HEK293 (cell line): ENCODE measurements around the gene MED29.

Experiments
- MZF1 ChIP-seq: fragments of 450-650 bp; formaldehyde crosslinking; IDR thresholded peaks from 2 replicates; pipeline ENCODE4 v1.5.1; 2017; ENCODE audit warnings: missing biosample characterization, missing genetic modification characterization, borderline replicate concordance
- OSR2 ChIP-seq: fragments of 450-650 bp; formaldehyde crosslinking; IDR thresholded peaks from 2 replicates; pipeline ENCODE4 v1.5.1; 2016; ENCODE audit warnings: missing biosample characterization, missing genetic modification characterization
- PRDM2 ChIP-seq: fragments of 450-650 bp; formaldehyde crosslinking; IDR thresholded peaks from 2 replicates; pipeline ENCODE4 v1.5.1; 2016; ENCODE audit warnings: missing biosample characterization, missing genetic modification characterization, borderline replicate concordance
- SP7 ChIP-seq: fragments of 450-650 bp; formaldehyde crosslinking; IDR thresholded peaks from 2 replicates; pipeline ENCODE4 v1.5.1; 2016; ENCODE audit warnings: missing biosample characterization, missing genetic modification characterization
- YY2 ChIP-seq: fragments of 450-650 bp; formaldehyde crosslinking; IDR thresholded peaks from 2 replicates; pipeline ENCODE4 v1.5.1; 2016; ENCODE audit warnings: missing biosample characterization, missing genetic modification characterization
- ZBTB21 ChIP-seq: fragments of 450-650 bp; formaldehyde crosslinking; IDR thresholded peaks from 2 replicates; pipeline ENCODE4 v1.5.1; 2017; ENCODE audit warnings: missing biosample characterization, missing genetic modification characterization
- ZBTB7A ChIP-seq: fragments of 450-650 bp; formaldehyde crosslinking; IDR thresholded peaks from 2 replicates; pipeline ENCODE4 v1.5.1; 2016; ENCODE audit warnings: low read depth, missing biosample characterization, missing genetic modification characterization
- ZFP3 ChIP-seq: fragments of 450-650 bp; formaldehyde crosslinking; IDR thresholded peaks from 2 replicates; pipeline ENCODE4 v1.5.1; 2016; ENCODE audit warnings: low read depth, missing biosample characterization, missing genetic modification characterization
- ZNF132 ChIP-seq: fragments of 450-650 bp; formaldehyde crosslinking; IDR thresholded peaks from 2 replicates; pipeline ENCODE4 v1.5.1; 2017; ENCODE audit warnings: missing biosample characterization, missing genetic modification characterization, borderline replicate concordance
- ZNF169 ChIP-seq: fragments of 450-650 bp; formaldehyde crosslinking; IDR thresholded peaks from 2 replicates; pipeline ENCODE4 v1.5.1; 2016; ENCODE audit warnings: missing biosample characterization, missing genetic modification characterization
- ZNF19 ChIP-seq: fragments of 450-650 bp; formaldehyde crosslinking; IDR thresholded peaks from 2 replicates; pipeline ENCODE4; 2016; ENCODE audit warnings: missing biosample characterization, missing genetic modification characterization, low read depth
- ZNF223 ChIP-seq: fragments of 450-650 bp; formaldehyde crosslinking; IDR thresholded peaks from 2 replicates; pipeline ENCODE4 v1.5.1; 2016; ENCODE audit warnings: missing biosample characterization, missing genetic modification characterization
- ZNF23 ChIP-seq: fragments of 450-650 bp; formaldehyde crosslinking; IDR thresholded peaks from 2 replicates; pipeline ENCODE4 v1.5.1; 2016; ENCODE audit warnings: missing biosample characterization, missing genetic modification characterization, borderline replicate concordance
- ZNF292 ChIP-seq: fragments of 450-650 bp; formaldehyde crosslinking; IDR thresholded peaks from 2 replicates; pipeline ENCODE4 v1.5.1; 2016; ENCODE audit warnings: low read depth, missing biosample characterization, missing genetic modification characterization, borderline replicate concordance
- ZNF324 ChIP-seq: fragments of 450-650 bp; formaldehyde crosslinking; IDR thresholded peaks from 2 replicates; pipeline ENCODE4 v1.5.1; 2016; ENCODE audit warnings: missing biosample characterization, missing genetic modification characterization
- ZNF335 ChIP-seq: fragments of 450-650 bp; formaldehyde crosslinking; conservative IDR thresholded peaks from 2 replicates; pipeline ENCODE4 v1.5.1; 2016; ENCODE audit warnings: missing biosample characterization, missing genetic modification characterization
- ZNF350 ChIP-seq: fragments of 450-650 bp; formaldehyde crosslinking; IDR thresholded peaks from 2 replicates; pipeline ENCODE4 v1.5.0; 2017; ENCODE audit warnings: missing biosample characterization, mild to moderate bottlenecking, missing genetic modification characterization
- ZNF362 ChIP-seq: fragments of 450-650 bp; formaldehyde crosslinking; IDR thresholded peaks from 2 replicates; pipeline ENCODE4 v1.5.1; 2016; ENCODE audit warnings: missing biosample characterization, missing genetic modification characterization
- ZNF426 ChIP-seq: fragments of 450-650 bp; formaldehyde crosslinking; IDR thresholded peaks from 2 replicates; pipeline ENCODE4 v1.5.1; 2017; ENCODE audit warnings: missing biosample characterization, missing genetic modification characterization, mild to moderate bottlenecking, inconsistent platforms, moderate library complexity
- ZNF449 ChIP-seq: fragments of 450-650 bp; formaldehyde crosslinking; IDR thresholded peaks from 2 replicates; pipeline ENCODE4 v1.5.1; 2017; ENCODE audit warnings: missing biosample characterization, mild to moderate bottlenecking, missing genetic modification characterization, moderate library complexity
- ZNF530 ChIP-seq: fragments of 450-650 bp; formaldehyde crosslinking; IDR thresholded peaks from 2 replicates; pipeline ENCODE4 v1.5.1; 2016; ENCODE audit warnings: low read depth, missing biosample characterization, missing genetic modification characterization
- ZNF549 ChIP-seq: fragments of 450-650 bp; IDR thresholded peaks from 2 replicates; pipeline ENCODE4 v1.5.1; 2018; ENCODE audit warnings: missing biosample characterization, missing genetic modification characterization, mild to moderate bottlenecking, inconsistent platforms, moderate library complexity
- ZNF560 ChIP-seq: fragments of 450-650 bp; formaldehyde crosslinking; IDR thresholded peaks from 2 replicates; pipeline ENCODE4 v1.5.1; 2017; ENCODE audit warnings: missing biosample characterization, missing genetic modification characterization, borderline replicate concordance
- ZNF561 ChIP-seq: fragments of 450-650 bp; IDR thresholded peaks from 2 replicates; pipeline ENCODE4 v1.5.1; 2018; ENCODE audit warnings: missing biosample characterization, missing genetic modification characterization, borderline replicate concordance
- ZNF645 ChIP-seq: fragments of 450-650 bp; formaldehyde crosslinking; IDR thresholded peaks from 2 replicates; pipeline ENCODE4; 2016; ENCODE audit warnings: missing biosample characterization, missing genetic modification characterization
- ZNF701 ChIP-seq: fragments of 450-650 bp; formaldehyde crosslinking; IDR thresholded peaks from 2 replicates; pipeline ENCODE4 v1.5.1; 2016; ENCODE audit warnings: missing biosample characterization, missing genetic modification characterization
- ZNF704 ChIP-seq: fragments of 450-650 bp; formaldehyde crosslinking; IDR thresholded peaks from 2 replicates; pipeline ENCODE4 v1.5.1; 2016; ENCODE audit warnings: missing biosample characterization, missing genetic modification characterization
- ZSCAN30 ChIP-seq: fragments of 450-650 bp; IDR thresholded peaks from 2 replicates; pipeline ENCODE4 v1.5.1; 2018; ENCODE audit warnings: missing biosample characterization, mild to moderate bottlenecking, missing genetic modification characterization, moderate library complexity

The MED29 gene

GRCh38 chr19:39402346-39403300 lies 11.4 kb downstream of the MED29 start (continued):
- TF ChIP-seq ZBTB21 (tag by site-specific recombination) (no peak; the same call in 1 of the 2 replicates), ZNF324 (tag by site-specific recombination) (peak; percentile 47), ZNF335 (tag by site-specific recombination) (peak; percentile 87), ZFP3 (tag by site-specific recombination) (no peak), ZNF132 (tag by site-specific recombination) (no peak), ZNF561 (tag by site-specific recombination) (peak; percentile 96), ZNF549 (no peak), OSR2 (no peak), ZNF19 (no peak), ZNF645 (tag by site-specific recombination) (no peak), ZNF223 (tag by site-specific recombination) (no peak), ZNF362 (tag by site-specific recombination) (peak; percentile 97), ZNF701 (tag by site-specific recombination) (no peak; the same call in 1 of the 2 replicates), ZSCAN30 (tag by site-specific recombination) (peak; percentile 95), SP7 (tag by site-specific recombination) (peak; percentile 96), ZNF350 (tag by site-specific recombination) (no peak), YY2 (peak; percentile 71; the same call in 1 of the 2 replicates), ZNF530 (tag by site-specific recombination) (peak; percentile 99), ZBTB7A (tag by site-specific recombination) (no peak; the same call in 1 of the 2 replicates), ZNF704 (no peak), PRDM2 (no peak), ZNF560 (tag by site-specific recombination) (no peak), ZNF426 (tag by site-specific recombination) (no peak), ZNF169 (0 out of 2 replicates have a peak, but pooled peaks have one; percentile 82), ZNF449 (tag by site-specific recombination) (0 out of 2 replicates have a peak, but pooled peaks have one; percentile 66), MZF1 (tag by site-specific recombination) (peak; percentile 92), ZNF292 (tag by site-specific recombination) (no peak), ZNF23 (tag by site-specific recombination) (no peak; the same call in 1 of the 2 replicates)
